BJ (cell line): Measurements from ENCODE around the gene ATF7. TPM values are rescaled to one million over a fixed set of nuclear protein-coding genes. Genes with fewer than 3 reads are reported as not detected.

ENCODE experiments used
- CTCF ChIA-PET: fragments of 350-600 bp; formaldehyde crosslinking; extraction: SDS; loops from one replicate; lab custom pipeline; 2021; ENCODE audit warnings: antibody characterized with exemption, inconsistent platforms; lab: Yijun Ruan, JAX
- POLR2A ChIA-PET: fragments of 300-600 bp; sonication (Branson Sonifier 250); formaldehyde crosslinking; extraction: SDS; loops from one replicate; lab custom pipeline; 2021; ENCODE audit warnings: antibody characterized with exemption; lab: Charles Lee
- DNase-seq: peaks from one replicate; pipeline ENCODE4 v3.0.0-alpha.2; 2011; ENCODE audit warnings: low read depth
- H3K27me3 ChIP-seq: 2 replicates; pipeline ENCODE4 v1.6.0; 2011; ENCODE audit warnings: low read length; ENCODE audit not compliant: control insufficient read depth, insufficient read depth
- H3K36me3 ChIP-seq: 2 replicates; pipeline ENCODE4 v1.5.1; 2011; ENCODE audit warnings: low read length; ENCODE audit not compliant: control insufficient read depth, insufficient read depth
- H3K4me3 ChIP-seq: 2 replicates; pipeline ENCODE4 v1.5.1; 2011; ENCODE audit warnings: low read depth, mild to moderate bottlenecking, control low read depth, low read length
- polyA plus RNA-seq: library from polyadenylated mRNA; depleted of rRNA; stranded (reverse); fragments of >200 nt; gene quantifications from 2 replicates; pipeline ENCODE4 v1.2.3, GENCODE V29; 2011
- TF ChIP-seq, protein P1 (sequence below): IDR thresholded peaks from 2 replicates; pipeline ENCODE4 v1.5.1; 2011; ENCODE audit warnings: low read depth, mild to moderate bottlenecking, control low read depth, inconsistent platforms, low read length, moderate library complexity; ENCODE audit not compliant: insufficient read depth

Gene ATF7
- polyA plus RNA-seq, 1 experiment, result 21.8 TPM

- Histone ChIP-seq H3K27me3 (no peaks in the 10 kb centered on the region), H3K4me3 (peak overlapping the region; percentile 53), H3K36me3 (0 out of 2 replicates have a peak, but pooled peaks cover 2% of the 10 kb centered on the region)
- DNase-seq, result no peak
- TF ChIP-seq, protein P1, sequence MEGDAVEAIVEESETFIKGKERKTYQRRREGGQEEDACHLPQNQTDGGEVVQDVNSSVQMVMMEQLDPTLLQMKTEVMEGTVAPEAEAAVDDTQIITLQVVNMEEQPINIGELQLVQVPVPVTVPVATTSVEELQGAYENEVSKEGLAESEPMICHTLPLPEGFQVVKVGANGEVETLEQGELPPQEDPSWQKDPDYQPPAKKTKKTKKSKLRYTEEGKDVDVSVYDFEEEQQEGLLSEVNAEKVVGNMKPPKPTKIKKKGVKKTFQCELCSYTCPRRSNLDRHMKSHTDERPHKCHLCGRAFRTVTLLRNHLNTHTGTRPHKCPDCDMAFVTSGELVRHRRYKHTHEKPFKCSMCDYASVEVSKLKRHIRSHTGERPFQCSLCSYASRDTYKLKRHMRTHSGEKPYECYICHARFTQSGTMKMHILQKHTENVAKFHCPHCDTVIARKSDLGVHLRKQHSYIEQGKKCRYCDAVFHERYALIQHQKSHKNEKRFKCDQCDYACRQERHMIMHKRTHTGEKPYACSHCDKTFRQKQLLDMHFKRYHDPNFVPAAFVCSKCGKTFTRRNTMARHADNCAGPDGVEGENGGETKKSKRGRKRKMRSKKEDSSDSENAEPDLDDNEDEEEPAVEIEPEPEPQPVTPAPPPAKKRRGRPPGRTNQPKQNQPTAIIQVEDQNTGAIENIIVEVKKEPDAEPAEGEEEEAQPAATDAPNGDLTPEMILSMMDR, result no peak
- CTCF ChIA-PET, result interaction anchor here (0.7 to 2.4 kb wide), 2 partner anchors 11 to 16 kb away, joined by 6 to 7 read pairs; no protein-coding TSS in a partner anchor
- POLR2A ChIA-PET, result no interaction called here
Measured at GRCh38 chr12:53492830-53493609, 133.2 kb downstream of the ATF7 start.

- H3K4me3 ChIP-seq, result peak overlapping the region; percentile 53
- CTCF ChIA-PET, result interaction anchor here (1.9 to 2.4 kb wide), 2 partner anchors 10 to 16 kb away, joined by 4 to 7 read pairs; no protein-coding TSS in a partner anchor
Measured at GRCh38 chr12:53492188-53492587, 134.0 kb downstream of the ATF7 start.

GRCh38 chr12:53489242-53489864, 136.8 kb downstream of the ATF7 start:
- Histone ChIP-seq H3K36me3 (peaks cover 13% of the 10 kb centered on the region), H3K4me3 (no peak overlapping the region), H3K27me3 (no peaks in the 10 kb centered on the region)
- ChIA-PET POLR2A (interaction anchor here (0.7 kb wide), 1 partner anchor 129 kb away, joined by 7 read pairs; no protein-coding TSS in a partner anchor), CTCF (interaction anchor here (1.0 to 1.5 kb wide), 3 partner anchors 12 to 19 kb away, joined by 3 to 5 read pairs (median 4); no protein-coding TSS in a partner anchor)
- no peak for DNase-seq
- TF ChIP-seq, protein P1, result no peak

More at GRCh38 chr12:53492188-53492587, 134.0 kb downstream of the ATF7 start:
- Histone ChIP-seq H3K36me3 (peaks cover 1% of the 10 kb centered on the region; the same call in 1 of the 2 replicates), H3K27me3 (no peaks in the 10 kb centered on the region)
- POLR2A ChIA-PET, result interaction anchor here (0.6 kb wide), 2 partner anchors 9 to 64 kb away, joined by 7 to 8 read pairs; partner anchors contain the start of gene TARBP2
- no peak for DNase-seq
- TF ChIP-seq, protein P1, result no peak

DNA sequence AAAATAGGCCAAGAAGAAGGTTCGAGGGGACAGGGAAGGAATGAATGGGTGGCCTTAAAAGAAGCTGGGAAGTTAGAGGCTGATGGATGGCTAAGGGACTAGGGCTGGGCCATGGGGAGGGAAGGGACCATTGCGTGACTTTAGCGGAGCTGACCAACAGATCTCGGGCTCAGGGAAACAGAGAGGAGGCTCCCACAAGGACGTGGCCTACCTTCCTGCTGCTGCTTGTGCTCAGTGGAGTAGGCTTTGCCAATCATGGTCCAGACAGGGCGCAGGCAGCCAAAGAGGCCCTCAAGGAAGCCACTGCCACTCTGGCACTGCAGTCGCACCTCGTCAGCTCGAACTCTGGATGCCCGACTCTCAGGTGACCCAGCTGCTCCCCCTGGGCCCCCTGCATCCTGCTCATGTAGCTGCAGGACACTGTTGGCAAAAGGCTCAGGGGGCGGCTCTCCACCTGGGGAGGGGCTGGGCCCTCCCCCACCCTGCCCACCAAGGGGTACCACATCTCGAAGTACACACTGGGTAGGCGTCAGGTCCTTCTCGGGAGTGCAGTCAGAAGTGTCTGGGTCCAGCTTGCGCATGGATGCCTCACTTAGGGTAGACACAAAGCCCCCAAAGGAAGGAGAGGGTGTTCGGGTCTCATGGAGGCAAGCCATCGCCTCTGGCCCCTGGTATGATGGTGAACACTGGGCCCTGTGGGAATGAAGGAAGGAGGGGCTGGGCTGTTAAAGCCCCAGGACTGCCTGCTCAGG, 139.3 kb downstream of the ATF7 start:
- no peaks in the 10 kb centered on the region for H3K27me3 ChIP-seq
- no peak overlapping the region for H3K4me3 ChIP-seq
- TF ChIP-seq, protein P1, result no peak
- CTCF ChIA-PET, result no interaction called here
- DNase-seq, result no peak
- POLR2A ChIA-PET, result no interaction called here
- H3K36me3 ChIP-seq, result peaks cover 31% of the 10 kb centered on the region
